Endothelial cell of umbilical vein (primary cell): ENCODE measurements around the gene CUEDC2. TPM values are rescaled to one million over a fixed set of nuclear protein-coding genes. Genes with fewer than 3 reads are reported as not detected.

Experiments
- BruUV-seq: library from RNA; stranded (reverse); fragments of 400-500 nt; replicated peaks from 2 replicates; lab custom pipeline; 2021; lab: Mats Ljungman, UMichigan
- CTCF ChIA-PET: fragments of 300-600, 350-600 bp; sonication (Branson Sonifier 250); formaldehyde crosslinking; loops from one replicate; lab custom pipeline; 2021; ENCODE audit warnings: antibody characterized with exemption, inconsistent platforms; lab: Charles Lee
- POLR2A ChIA-PET: fragments of 300-600, 350-600 bp; sonication (Branson Sonifier 250); formaldehyde crosslinking; loops from one replicate; lab custom pipeline; 2021; ENCODE audit warnings: antibody characterized with exemption, inconsistent platforms; lab: Charles Lee
- DNase-seq: peaks from one replicate; pipeline ENCODE4 v3.0.0-alpha.2; 2011; ENCODE audit warnings: low read depth, low spot score
- FAIRE-seq: peaks from 2 replicates; lab custom pipeline; 2011; peaks lifted over from hg19 to GRCh38; lab: Jason Lieb, UNC
- H2AFZ ChIP-seq: 2 replicates; pipeline ENCODE4 v1.6.0; 2012; ENCODE audit warnings: low read depth, low read length, control low read depth, inconsistent platforms
- H3K27ac ChIP-seq: 2 replicates; pipeline ENCODE4 v1.5.1; 2011; ENCODE audit warnings: low read depth, mild to moderate bottlenecking, control low read depth, low read length, moderate library complexity; ENCODE audit not compliant: insufficient read depth
- H3K27me3 ChIP-seq, 2 experiments: 2 replicates each; pipeline versions ENCODE4 v1.6.0 to v1.6.1; 2011; ENCODE audit warnings: low read length in 2 of 2, mixed read lengths in 1 of 2; ENCODE audit not compliant: control insufficient read depth in 2 of 2, insufficient read depth in 2 of 2
- H3K36me3 ChIP-seq, 2 experiments: 2 replicates in 1 of 2; 3 replicates in 1 of 2; pipeline ENCODE4 v1.5.1; 2011; ENCODE audit warnings: low read length in 2 of 2, mild to moderate bottlenecking in 1 of 2, moderate library complexity in 1 of 2; ENCODE audit not compliant: control insufficient read depth in 2 of 2, insufficient read depth in 2 of 2; ENCODE audit errors: extremely low read depth in 1 of 2
- H3K4me1 ChIP-seq: 3 replicates; pipeline ENCODE4 v1.5.1; 2011; ENCODE audit warnings: mild to moderate bottlenecking, low read length; ENCODE audit not compliant: control insufficient read depth, insufficient read depth; ENCODE audit errors: extremely low read depth
- H3K4me2 ChIP-seq: 2 replicates; pipeline ENCODE4 v1.6.1; 2011; ENCODE audit warnings: low read length, control low read depth, mixed read lengths; ENCODE audit not compliant: insufficient read depth
- H3K4me3 ChIP-seq, 3 experiments: fragments of 200-600 bp in 1 of 3; sonication (generic), shearing (Covaris generic) in 1 of 3; replicated peaks in 1 of 3; 2 replicates each; pipeline ENCODE4 v1.5.1; 2011 to 2016; ENCODE audit warnings: control low read depth in 3 of 3, low read length in 3 of 3, mild to moderate bottlenecking in 2 of 3, inconsistent platforms in 1 of 3, low read depth in 1 of 3, moderate library complexity in 1 of 3; ENCODE audit not compliant: insufficient read depth in 1 of 3
- H3K79me2 ChIP-seq: 2 replicates; pipeline ENCODE4 v1.6.0; 2012; ENCODE audit warnings: low read length, inconsistent platforms; ENCODE audit not compliant: control insufficient read depth, insufficient read depth
- H3K9ac ChIP-seq: replicated peaks from 2 replicates; pipeline ENCODE3; 2011; ENCODE audit warnings: low read length, control low read depth; ENCODE audit not compliant: insufficient read depth; ENCODE audit errors: extremely low read depth
- H3K9me1 ChIP-seq: replicated peaks from 3 replicates; pipeline ENCODE4 v1.6.0; 2011; ENCODE audit warnings: mild to moderate bottlenecking, low read length; ENCODE audit not compliant: control insufficient read depth, insufficient read depth; ENCODE audit errors: extremely low read depth
- H3K9me3 ChIP-seq: replicated peaks from 2 replicates; pipeline ENCODE4 v1.5.1; 2012; ENCODE audit warnings: low read length, inconsistent platforms; ENCODE audit not compliant: control insufficient read depth, insufficient read depth
- H4K20me1 ChIP-seq: replicated peaks from 2 replicates; pipeline ENCODE3; 2011; ENCODE audit warnings: mild to moderate bottlenecking, low read length; ENCODE audit not compliant: control insufficient read depth, insufficient read depth; ENCODE audit errors: extremely low read depth
- EZH2 ChIP-seq: IDR thresholded peaks from 2 replicates; pipeline ENCODE4 v1.6.1; 2012; ENCODE audit warnings: borderline replicate concordance, low read depth, mild to moderate bottlenecking, moderate library complexity, low read length, inconsistent platforms; ENCODE audit not compliant: severe bottlenecking
- FOS ChIP-seq: IDR thresholded peaks from 2 replicates; pipeline ENCODE4 v1.6.1; 2011; ENCODE audit warnings: mild to moderate bottlenecking, low read length, moderate library complexity, borderline replicate concordance; ENCODE audit not compliant: insufficient read depth
- POLR2AphosphoS5 ChIP-seq: IDR thresholded peaks from 2 replicates; pipeline ENCODE4 v1.6.1; 2012; ENCODE audit warnings: low read depth, mild to moderate bottlenecking, control low read depth, low read length, moderate library complexity; ENCODE audit not compliant: insufficient read depth
- dilution Hi-C: fragments of 300-500 bp; cut with MboI; formaldehyde crosslinking; loops from one replicate; pipeline ENCODE4 v1.15.0; 2019; ENCODE audit warnings: low sequenced_read_pairs; ENCODE audit not compliant: extremely low pct_ligation_motif_present
- intact Hi-C: fragments of 100-400 bp; cut with micrococcal nuclease; formaldehyde crosslinking; loops from one replicate; pipeline ENCODE4 v1.10.0; 2022
- polyA plus RNA-seq, 4 experiments: library from polyadenylated mRNA; depleted of rRNA in 3 of 4; stranded (reverse) in 3 of 4; unstranded in 1 of 4; fragments of >200 nt; gene quantifications; 2 replicates each; pipeline versions ENCODE4 v1.2.1 to v1.2.3, GENCODE V29; 2011 to 2012; ENCODE audit warnings: missing spikeins in 1 of 4
- total RNA-seq: library from RNA; stranded (reverse); gene quantifications from 2 replicates; pipeline ENCODE4 v1.2.3, GENCODE V29; 2021
- TF ChIP-seq, protein P1 (sequence below): IDR thresholded peaks from 2 replicates; pipeline ENCODE4 v1.6.1; 2011; ENCODE audit not compliant: insufficient read depth, insufficient read length
- TF ChIP-seq, protein P2 (sequence below), 2 donors: IDR thresholded peaks; 1 replicate in 1 of 2; 2 replicates in 1 of 2; pipeline ENCODE4 v1.5.1; 2011; ENCODE audit warnings: low read length in 2 of 2, mild to moderate bottlenecking in 2 of 2, moderate library complexity in 2 of 2, control low read depth in 1 of 2, inconsistent platforms in 1 of 2, low read depth in 1 of 2; ENCODE audit not compliant: insufficient read depth in 1 of 2; ENCODE audit errors: extremely low read depth in 1 of 2

The CUEDC2 gene
- total and polyA plus RNA-seq, 2 donors (not counting 3 experiments of a cell fraction or from before 2014, with no cell fraction given): 61.5 to 96.7 TPM

DNA sequence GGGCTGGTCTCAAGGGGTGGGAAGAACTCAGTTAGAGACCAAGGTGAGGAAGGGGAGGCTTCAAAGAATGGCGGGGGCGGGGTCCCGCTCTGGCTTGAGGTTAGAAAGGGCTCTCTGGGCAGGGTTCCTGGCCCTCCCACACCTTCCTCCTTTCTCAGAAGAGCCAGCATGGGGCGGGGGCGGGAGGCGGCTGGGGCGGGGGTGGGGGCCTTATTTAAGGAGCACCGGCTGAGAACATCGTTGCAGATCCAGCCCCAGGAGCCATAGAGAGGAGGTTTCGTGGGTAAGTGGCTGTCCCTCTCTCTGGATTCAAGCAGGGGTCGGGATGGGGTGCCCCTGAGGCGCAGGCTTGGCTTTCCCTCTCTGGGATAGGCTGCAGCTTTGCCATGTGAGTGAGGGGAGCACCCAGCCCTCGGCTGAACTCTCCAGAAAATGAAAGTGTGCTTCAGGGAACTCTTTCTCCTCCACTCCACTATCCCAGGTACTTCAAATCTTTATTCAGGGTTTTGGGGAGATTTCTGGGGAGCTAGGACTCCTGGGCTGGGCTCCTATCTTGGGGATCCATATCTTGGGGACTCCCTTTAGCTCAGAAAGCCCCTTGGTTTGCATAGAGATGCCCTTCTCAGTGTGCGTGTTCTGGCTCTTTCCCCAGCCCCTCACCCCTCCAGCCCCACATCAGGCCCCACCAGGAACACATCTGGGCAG, 3.3 kb upstream of the CUEDC2 start:
- Histone ChIP-seq H2AFZ (no peak overlapping the region), H3K4me3 (no peak overlapping the region), H3K79me2 (peaks cover 9% of the 10 kb centered on the region), H3K9ac (no peak overlapping the region), H4K20me1 (no peaks in the 10 kb centered on the region), H3K4me1 (peaks cover 7% of the 10 kb centered on the region), H3K9me3 (no peaks in the 10 kb centered on the region), H3K27ac (no peak overlapping the region), H3K36me3 (no peaks in the 10 kb centered on the region), H3K9me1 (no peaks in the 10 kb centered on the region), H3K4me2 (no peak overlapping the region), H3K27me3 (peaks cover 11 to 22% of the 10 kb centered on the region in 2 experiments)
- no TSS peak for BruUV-seq
- dilution Hi-C loops (no loop called here), intact Hi-C loops (no loop called here)
- no peak for DNase-seq
- CTCF ChIA-PET: interaction anchor here (0.7 to 1.2 kb wide), 4 partner anchors 33 to 206 kb away, joined by 3 to 6 read pairs (median 3); no protein-coding TSS in a partner anchor
- no peak for FAIRE-seq
- POLR2A ChIA-PET: no interaction called here
- no peak for TF ChIP-seq FOS
- no peak for TF ChIP-seq POLR2AphosphoS5

DNA sequence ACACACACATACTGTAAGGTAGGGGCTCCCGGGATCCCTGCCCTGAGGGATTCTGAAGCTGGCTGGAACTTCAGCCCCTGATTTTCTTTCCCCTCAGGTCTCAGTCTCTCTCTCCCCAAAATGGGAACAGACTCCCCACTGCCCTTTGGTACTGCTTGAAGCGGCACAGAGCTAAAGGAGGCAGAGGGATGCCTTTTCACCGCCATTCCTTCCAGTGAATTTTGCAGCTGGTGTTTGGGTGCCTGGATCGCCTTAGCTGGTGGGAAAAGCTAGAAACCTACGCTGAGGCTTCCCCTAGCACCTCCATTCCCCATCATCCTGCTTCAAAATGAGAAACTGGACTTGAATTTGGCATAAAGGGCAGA, 2.7 kb upstream of the CUEDC2 start:
- Histone ChIP-seq H3K4me3 (no peak overlapping the region), H3K4me2 (no peak overlapping the region), H3K9me3 (no peaks in the 10 kb centered on the region), H3K36me3 (no peaks in the 10 kb centered on the region), H3K27ac (no peak overlapping the region), H3K4me1 (peaks cover 7% of the 10 kb centered on the region), H3K9ac (no peak overlapping the region), H3K9me1 (no peaks in the 10 kb centered on the region), H3K27me3 (peaks cover 11 to 22% of the 10 kb centered on the region in 2 experiments), H4K20me1 (no peaks in the 10 kb centered on the region), H2AFZ (no peak overlapping the region), H3K79me2 (peaks cover 9% of the 10 kb centered on the region)
- dilution Hi-C loops: no loop called here
- ChIA-PET POLR2A (no interaction called here), CTCF (interaction anchor here (0.9 to 1.7 kb wide), 5 partner anchors 12 to 197 kb away, joined by 3 to 6 read pairs (median 4); no protein-coding TSS in a partner anchor)
- no peak for DNase-seq
- intact Hi-C loops: no loop called here
- no peak for FAIRE-seq
- peak; percentile 44 for TF ChIP-seq EZH2
- TF ChIP-seq, protein P1, sequence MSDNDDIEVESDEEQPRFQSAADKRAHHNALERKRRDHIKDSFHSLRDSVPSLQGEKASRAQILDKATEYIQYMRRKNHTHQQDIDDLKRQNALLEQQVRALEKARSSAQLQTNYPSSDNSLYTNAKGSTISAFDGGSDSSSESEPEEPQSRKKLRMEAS: no peak
- TF ChIP-seq, protein P2, sequence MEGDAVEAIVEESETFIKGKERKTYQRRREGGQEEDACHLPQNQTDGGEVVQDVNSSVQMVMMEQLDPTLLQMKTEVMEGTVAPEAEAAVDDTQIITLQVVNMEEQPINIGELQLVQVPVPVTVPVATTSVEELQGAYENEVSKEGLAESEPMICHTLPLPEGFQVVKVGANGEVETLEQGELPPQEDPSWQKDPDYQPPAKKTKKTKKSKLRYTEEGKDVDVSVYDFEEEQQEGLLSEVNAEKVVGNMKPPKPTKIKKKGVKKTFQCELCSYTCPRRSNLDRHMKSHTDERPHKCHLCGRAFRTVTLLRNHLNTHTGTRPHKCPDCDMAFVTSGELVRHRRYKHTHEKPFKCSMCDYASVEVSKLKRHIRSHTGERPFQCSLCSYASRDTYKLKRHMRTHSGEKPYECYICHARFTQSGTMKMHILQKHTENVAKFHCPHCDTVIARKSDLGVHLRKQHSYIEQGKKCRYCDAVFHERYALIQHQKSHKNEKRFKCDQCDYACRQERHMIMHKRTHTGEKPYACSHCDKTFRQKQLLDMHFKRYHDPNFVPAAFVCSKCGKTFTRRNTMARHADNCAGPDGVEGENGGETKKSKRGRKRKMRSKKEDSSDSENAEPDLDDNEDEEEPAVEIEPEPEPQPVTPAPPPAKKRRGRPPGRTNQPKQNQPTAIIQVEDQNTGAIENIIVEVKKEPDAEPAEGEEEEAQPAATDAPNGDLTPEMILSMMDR (IDR thresholded peaks at IDR 0.05; ENCODE audit: extremely low read depth in 1 of 2, insufficient read depth in 1 of 2, low read depth in 1 of 2, low read length in 2 of 2): no peak
- BruUV-seq: no TSS peak
